ENCODE results near the gene PLEKHM2.

- no peak for TF ChIP-seq CTCF (IDR thresholded peaks at IDR 0.05; ENCODE audit: borderline replicate concordance, extremely low read depth, low read length, poor library complexity, severe bottlenecking)
- TF ChIP-seq EZH2 (IDR thresholded peaks at IDR 0.05; ENCODE audit: borderline replicate concordance, low read depth, low read length, severe bottlenecking): no peak
These were observed 91.6 kb downstream of the PLEKHM2 start for GRCh38 chr1:15775706-15776105.

Data from DND-41 (cell line).